Endodermal cell (in vitro differentiated cells): ENCODE results near the gene DRAXIN. TPM values are rescaled to one million over a fixed set of nuclear protein-coding genes. Genes with fewer than 3 reads are reported as not detected.

Source experiments
- DNase-seq: peaks from one replicate; pipeline ENCODE4 v3.0.0-alpha.2; 2017
- H3K27ac ChIP-seq: 2 replicates; pipeline ENCODE4 v1.5.1; 2013; ENCODE audit warnings: mild to moderate bottlenecking, low read depth, low read length, moderate library complexity
- H3K27me3 ChIP-seq: 2 replicates; pipeline ENCODE4 v1.6.1; 2013; ENCODE audit warnings: mild to moderate bottlenecking, low read length, moderate library complexity; ENCODE audit not compliant: insufficient read depth, control insufficient read depth, poor library complexity, severe bottlenecking
- H3K36me3 ChIP-seq: 2 replicates; pipeline ENCODE4 v1.7.0; 2013; ENCODE audit warnings: mild to moderate bottlenecking, low read length, moderate library complexity; ENCODE audit not compliant: control insufficient read depth, insufficient read depth
- H3K4me1 ChIP-seq: one replicate; pipeline ENCODE4 v1.7.0; 2013; ENCODE audit warnings: low read length; ENCODE audit not compliant: control insufficient read depth, insufficient read depth
- H3K4me3 ChIP-seq: 2 replicates; pipeline ENCODE4 v1.5.1; 2013; ENCODE audit warnings: mild to moderate bottlenecking, low read length, moderate library complexity
- H3K9ac ChIP-seq: 2 replicates; pipeline ENCODE4 v1.6.1; 2013; ENCODE audit warnings: mild to moderate bottlenecking, low read length, moderate library complexity; ENCODE audit not compliant: poor library complexity, severe bottlenecking; ENCODE audit errors: extremely low read depth
- H3K9me3 ChIP-seq: 2 replicates; pipeline ENCODE4 v1.6.1; 2013; ENCODE audit warnings: mild to moderate bottlenecking, low read length, moderate library complexity; ENCODE audit not compliant: control insufficient read depth
- H3K27ac Mint-ChIP-seq: 2 replicates; pipeline ENCODE4 v1.8.0; 2020; ENCODE audit warnings: mixed read lengths
- H3K27me3 Mint-ChIP-seq: 2 replicates; pipeline ENCODE4 v1.8.0; 2021; ENCODE audit warnings: mild to moderate bottlenecking, mixed read lengths; ENCODE audit not compliant: insufficient read depth
- H3K36me3 Mint-ChIP-seq: 2 replicates; pipeline ENCODE4 v1.8.0; 2020; ENCODE audit warnings: low read depth, mixed read lengths
- H3K4me1 Mint-ChIP-seq: 2 replicates; pipeline ENCODE4 v1.8.0; 2020; ENCODE audit warnings: mixed read lengths
- H3K4me3 Mint-ChIP-seq: 2 replicates; pipeline ENCODE4 v1.8.0; 2020; ENCODE audit warnings: mild to moderate bottlenecking, moderate library complexity, mixed read lengths
- H3K9me3 Mint-ChIP-seq: 2 replicates; pipeline ENCODE4 v1.8.0; 2020; ENCODE audit warnings: mild to moderate bottlenecking, mixed read lengths
- WGBS, 2 experiments: methylation state at CpG; one replicate each; pipeline versions ENCODE4 v1.1.5 to v1.1.7; 2013; ENCODE audit warnings: missing lambda C conversion rate in 2 of 2, mixed read lengths in 1 of 2; ENCODE audit not compliant: insufficient coverage in 1 of 2, insufficient read length in 1 of 2; 5-methylcytosine and 5-hydroxymethylcytosine counted together
- total RNA-seq, 2 donors: library from RNA; stranded (reverse); fragmentation: NEBNext Ultra II Directional in 1 of 2; extraction: Animal tissue kit (Norgen Biotek cat#: 25700) in 1 of 2; gene quantifications; 2 replicates in 1 of 2; 3 replicates in 1 of 2; pipeline ENCODE4 v1.2.1, GENCODE V29; 2021
- TF ChIP-seq, protein P1 (sequence below): fragments of 200-600 bp; sonication (generic); conservative IDR thresholded peaks from 2 replicates; pipeline ENCODE4 v1.5.0; 2021; ENCODE audit warnings: antibody characterized with exemption, mild to moderate bottlenecking

DRAXIN gene
- total RNA-seq, 2 donors from 2014 or later, result 5.4 to 6.0 TPM

GRCh38 chr1:11749996-11750395 is 58.5 kb downstream of the DRAXIN start:
- Histone ChIP-seq H3K27me3 (no peaks in the 10 kb centered on the region), H3K9ac (no peak overlapping the region), H3K27ac (no peak overlapping the region), H3K4me1 (peaks cover 3% of the 10 kb centered on the region), H3K4me3 (no peak overlapping the region), H3K36me3 (peaks cover 5% of the 10 kb centered on the region), H3K9me3 (no peaks in the 10 kb centered on the region)
- Mint-ChIP-seq H3K4me1 (peaks cover 21% of the 10 kb centered on the region), H3K4me3 (no peak overlapping the region), H3K27me3 (no peaks in the 10 kb centered on the region), H3K36me3 (peaks cover 24% of the 10 kb centered on the region), H3K27ac (no peak overlapping the region), H3K9me3 (no peaks in the 10 kb centered on the region)
- WGBS, 2 experiments, result 93 to 95% methylated on average over 13 to 15 of the region's 15 CpGs
- TF ChIP-seq, protein P1, sequence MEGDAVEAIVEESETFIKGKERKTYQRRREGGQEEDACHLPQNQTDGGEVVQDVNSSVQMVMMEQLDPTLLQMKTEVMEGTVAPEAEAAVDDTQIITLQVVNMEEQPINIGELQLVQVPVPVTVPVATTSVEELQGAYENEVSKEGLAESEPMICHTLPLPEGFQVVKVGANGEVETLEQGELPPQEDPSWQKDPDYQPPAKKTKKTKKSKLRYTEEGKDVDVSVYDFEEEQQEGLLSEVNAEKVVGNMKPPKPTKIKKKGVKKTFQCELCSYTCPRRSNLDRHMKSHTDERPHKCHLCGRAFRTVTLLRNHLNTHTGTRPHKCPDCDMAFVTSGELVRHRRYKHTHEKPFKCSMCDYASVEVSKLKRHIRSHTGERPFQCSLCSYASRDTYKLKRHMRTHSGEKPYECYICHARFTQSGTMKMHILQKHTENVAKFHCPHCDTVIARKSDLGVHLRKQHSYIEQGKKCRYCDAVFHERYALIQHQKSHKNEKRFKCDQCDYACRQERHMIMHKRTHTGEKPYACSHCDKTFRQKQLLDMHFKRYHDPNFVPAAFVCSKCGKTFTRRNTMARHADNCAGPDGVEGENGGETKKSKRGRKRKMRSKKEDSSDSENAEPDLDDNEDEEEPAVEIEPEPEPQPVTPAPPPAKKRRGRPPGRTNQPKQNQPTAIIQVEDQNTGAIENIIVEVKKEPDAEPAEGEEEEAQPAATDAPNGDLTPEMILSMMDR, result no peak
- no peak for DNase-seq

- no peaks in the 10 kb centered on the region for H3K27me3 ChIP-seq
- WGBS, 2 experiments, result 93 to 95% methylated on average over 5 to 9 of the region's 9 CpGs
- Mint-ChIP-seq H3K27me3 (peaks cover 5% of the 10 kb centered on the region), H3K4me1 (peaks cover 21% of the 10 kb centered on the region), H3K27ac (no peak overlapping the region), H3K36me3 (peaks cover 19% of the 10 kb centered on the region), H3K4me3 (no peak overlapping the region), H3K9me3 (no peaks in the 10 kb centered on the region)
- no peak overlapping the region for H3K9ac ChIP-seq
- peaks cover 3% of the 10 kb centered on the region for H3K4me1 ChIP-seq
- DNase-seq, result no peak
- H3K9me3 ChIP-seq, result no peaks in the 10 kb centered on the region
- peaks cover under 1% of the 10 kb centered on the region for H3K36me3 ChIP-seq
- TF ChIP-seq, protein P1, result no peak
- no peak overlapping the region for H3K27ac ChIP-seq
- no peak overlapping the region for H3K4me3 ChIP-seq
These were observed 59.6 kb downstream of the DRAXIN start for GRCh38 chr1:11751087-11751486.

DNA sequence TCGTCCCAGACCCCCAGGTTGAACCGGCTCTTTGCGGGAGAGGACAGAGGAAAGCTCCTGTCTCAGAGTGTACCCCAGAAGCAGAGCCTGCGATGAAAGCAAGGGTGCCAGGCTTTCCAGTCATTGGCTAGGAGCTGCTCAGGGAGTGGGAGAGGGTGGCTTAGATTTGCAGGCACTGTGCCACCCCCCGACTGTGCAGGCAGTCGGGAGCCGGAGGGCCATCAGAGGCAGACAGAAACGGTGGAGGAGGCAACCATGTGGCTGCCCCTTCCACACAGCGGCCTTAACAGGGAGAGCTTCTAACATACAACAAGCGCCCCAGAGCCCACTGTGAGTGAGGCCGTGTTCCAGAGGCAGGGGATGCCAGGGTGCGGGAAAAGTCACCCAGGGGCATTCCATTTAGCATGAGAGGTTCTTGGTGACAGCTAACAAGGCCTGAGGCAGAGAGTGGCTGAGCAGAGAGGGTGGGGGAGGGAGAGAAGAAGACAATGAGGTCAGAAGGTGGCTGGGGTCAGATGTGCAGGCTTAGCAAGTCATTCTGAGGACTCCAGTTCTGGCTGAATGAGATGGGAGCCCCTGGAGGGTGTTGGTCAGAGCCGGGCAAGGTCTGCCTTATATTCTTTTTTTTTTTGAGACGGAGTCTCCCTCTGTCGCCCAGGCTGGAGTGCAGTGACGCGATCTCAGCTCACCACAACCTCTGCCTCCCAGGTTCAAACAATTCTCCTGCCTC is 61.0 kb downstream of the DRAXIN start:
- H3K27me3 Mint-ChIP-seq, result peaks cover 13% of the 10 kb centered on the region
- no peak overlapping the region for H3K4me3 Mint-ChIP-seq
- H3K36me3 Mint-ChIP-seq, result peaks cover 11% of the 10 kb centered on the region
- DNase-seq, result no peak
- peak overlapping the region; percentile 40 for H3K27ac Mint-ChIP-seq
- H3K9me3 Mint-ChIP-seq, result no peaks in the 10 kb centered on the region
- no peaks in the 10 kb centered on the region for H3K9me3 ChIP-seq
- 86 to 87% methylated on average over 9 to 17 of the region's 17 CpGs for WGBS, 2 experiments
- H3K36me3 ChIP-seq, result no peaks in the 10 kb centered on the region
- peak overlapping the region; percentile 49 for H3K27ac ChIP-seq
- no peaks in the 10 kb centered on the region for H3K27me3 ChIP-seq
- H3K9ac ChIP-seq, result no peak overlapping the region
- no peak overlapping the region for H3K4me3 ChIP-seq
- TF ChIP-seq, protein P1, result no peak
- peaks cover 21% of the 10 kb centered on the region for H3K4me1 Mint-ChIP-seq
- H3K4me1 ChIP-seq, result peaks cover 3% of the 10 kb centered on the region
